ENCODE measurements around the gene FCAMR.

Gene FCAMR

DNA sequence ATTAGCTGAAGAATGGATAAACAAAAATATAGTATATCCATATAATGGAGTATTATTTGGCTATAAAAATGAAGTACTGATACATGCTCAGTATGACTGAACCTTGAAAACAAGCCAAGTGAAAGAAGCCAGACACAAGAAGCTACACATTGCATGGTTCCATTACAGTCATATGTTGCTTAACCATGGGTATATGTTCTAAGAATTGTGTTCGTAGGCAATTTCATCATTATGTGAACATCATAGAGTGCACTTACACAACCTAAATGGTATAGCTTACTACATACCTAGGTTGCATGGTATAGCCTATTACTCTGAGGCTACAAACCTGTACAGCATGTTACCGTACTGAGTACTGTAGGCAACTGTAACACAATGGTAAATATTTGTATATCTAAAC is 28.6 kb upstream of the FCAMR start:
- DNase-seq: no peak

DNA sequence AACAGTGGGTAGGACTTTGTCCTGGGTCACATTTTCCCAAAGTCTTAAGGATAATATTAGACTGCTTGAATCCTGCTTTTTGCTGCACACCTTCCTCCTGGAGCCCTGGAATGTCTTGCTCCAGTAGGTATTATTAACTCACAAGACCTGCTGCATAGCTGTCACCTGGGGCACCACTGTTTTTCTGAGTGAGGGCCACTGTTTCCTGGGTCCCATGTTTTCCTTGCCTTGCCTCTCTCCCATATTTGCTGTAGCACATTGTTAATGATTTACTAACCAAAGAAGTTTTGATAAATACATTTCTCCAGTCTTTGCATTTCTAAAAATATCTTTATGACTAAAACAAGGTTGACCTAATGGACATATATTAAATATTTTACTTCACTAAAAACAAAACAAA is 22.5 kb upstream of the FCAMR start:
- no peak for DNase-seq

DNA sequence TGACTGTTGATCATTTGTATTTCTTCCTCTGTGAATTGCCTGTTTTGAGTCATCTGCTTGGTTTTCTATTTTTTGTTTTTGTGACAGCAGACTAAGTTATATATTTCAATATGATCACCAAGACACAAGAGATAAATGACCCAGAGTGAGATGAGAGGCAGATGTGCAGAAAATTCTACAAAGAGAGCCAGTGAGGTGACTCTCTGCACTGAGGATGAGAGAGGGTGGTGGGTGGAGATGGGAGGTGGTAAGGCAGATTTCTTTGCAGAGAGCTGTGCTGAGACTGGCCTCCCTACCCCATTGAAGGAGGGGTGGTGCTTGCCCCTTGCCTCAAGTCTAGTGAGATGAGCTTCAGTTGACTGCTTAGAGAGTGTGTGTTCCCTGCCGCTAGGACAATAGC is 17.6 kb upstream of the FCAMR start:
- no peak for DNase-seq

DNA sequence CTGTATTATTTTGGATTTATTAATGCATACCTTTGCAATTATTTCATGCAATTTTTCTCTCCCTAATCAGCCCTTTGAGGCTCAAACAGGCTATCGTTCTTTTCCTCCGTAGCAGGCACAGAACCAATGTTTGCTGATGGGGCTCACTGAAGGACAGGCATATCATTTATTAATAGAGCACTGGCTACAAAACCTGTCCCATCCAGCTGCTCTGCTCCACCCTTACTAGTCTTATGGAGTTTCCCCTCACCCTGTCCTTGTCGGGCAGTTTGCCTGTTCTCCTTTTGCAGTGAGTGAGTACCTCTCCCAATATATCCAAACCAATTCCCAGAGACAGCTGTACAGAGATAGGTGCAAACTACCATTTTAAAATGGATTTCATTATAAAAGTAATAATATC is 16.6 kb upstream of the FCAMR start:
- DNase-seq: no peak

DNA sequence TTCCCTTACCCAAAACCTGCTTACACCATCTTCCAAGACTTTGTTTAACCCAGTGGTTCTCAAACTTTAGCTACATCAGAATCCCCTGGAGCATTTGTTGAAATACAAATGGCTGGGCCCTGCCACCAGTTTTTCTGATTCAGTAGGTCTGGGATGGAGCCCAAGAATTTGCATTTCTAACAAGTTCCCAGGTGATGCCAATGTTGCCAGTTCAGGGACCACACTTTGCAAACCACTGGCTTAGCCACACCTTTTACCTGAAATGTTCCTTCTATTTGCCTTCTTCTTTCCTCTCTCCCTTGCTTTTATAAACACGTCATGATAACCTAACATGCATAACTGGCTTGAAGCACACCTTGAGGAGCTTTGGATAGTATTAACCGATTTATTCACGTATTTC is 16.1 kb upstream of the FCAMR start:
- DNase-seq: no peak

DNA sequence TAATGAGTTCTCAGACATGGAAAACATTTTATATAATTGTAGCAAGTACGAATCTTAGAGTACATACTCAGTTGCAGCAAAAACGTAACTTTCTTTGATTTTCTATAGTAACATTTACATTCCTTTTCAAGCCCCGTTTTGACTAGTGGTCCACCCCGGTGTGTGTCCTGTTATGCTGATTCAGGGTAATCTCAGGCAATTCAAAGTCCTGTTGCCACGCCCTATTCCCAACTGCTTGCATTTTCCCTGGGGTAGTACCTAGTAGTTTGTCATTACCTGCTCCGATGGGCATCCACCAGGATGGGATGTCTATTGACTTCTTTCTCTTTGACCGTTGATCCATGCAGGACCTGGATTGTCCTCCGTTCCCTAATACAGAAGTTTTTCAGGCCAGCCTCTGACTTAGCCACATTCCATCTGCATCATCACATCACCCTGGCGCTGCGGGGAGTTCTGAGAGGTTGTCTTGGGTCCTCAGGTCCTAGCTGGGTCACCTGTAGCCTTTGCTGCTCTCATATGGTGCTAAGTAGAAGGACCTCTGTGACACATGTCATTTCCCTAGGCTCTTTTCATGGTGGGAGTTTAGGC is 15.0 kb upstream of the FCAMR start:
- no peak for DNase-seq

DNA sequence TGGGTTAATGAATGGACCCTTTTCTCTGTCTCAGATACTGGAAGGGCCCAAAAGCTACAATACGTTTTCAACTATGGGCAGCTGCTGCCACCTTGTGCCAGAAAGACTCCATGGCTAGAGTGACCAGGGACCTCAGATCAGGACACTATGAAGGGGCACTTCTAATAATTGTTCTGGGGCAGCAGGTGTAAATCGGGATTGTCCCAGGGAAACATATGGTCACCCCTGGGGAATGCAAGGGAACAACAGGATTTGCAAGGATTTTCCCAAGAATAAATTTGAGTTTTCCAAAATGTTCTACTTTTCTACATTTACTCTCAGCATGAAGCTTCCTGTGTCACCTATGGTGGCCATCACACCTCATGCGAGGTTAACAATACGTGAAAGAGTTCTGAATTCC is 12.0 kb upstream of the FCAMR start:
- DNase-seq: peak; percentile 50

DNA sequence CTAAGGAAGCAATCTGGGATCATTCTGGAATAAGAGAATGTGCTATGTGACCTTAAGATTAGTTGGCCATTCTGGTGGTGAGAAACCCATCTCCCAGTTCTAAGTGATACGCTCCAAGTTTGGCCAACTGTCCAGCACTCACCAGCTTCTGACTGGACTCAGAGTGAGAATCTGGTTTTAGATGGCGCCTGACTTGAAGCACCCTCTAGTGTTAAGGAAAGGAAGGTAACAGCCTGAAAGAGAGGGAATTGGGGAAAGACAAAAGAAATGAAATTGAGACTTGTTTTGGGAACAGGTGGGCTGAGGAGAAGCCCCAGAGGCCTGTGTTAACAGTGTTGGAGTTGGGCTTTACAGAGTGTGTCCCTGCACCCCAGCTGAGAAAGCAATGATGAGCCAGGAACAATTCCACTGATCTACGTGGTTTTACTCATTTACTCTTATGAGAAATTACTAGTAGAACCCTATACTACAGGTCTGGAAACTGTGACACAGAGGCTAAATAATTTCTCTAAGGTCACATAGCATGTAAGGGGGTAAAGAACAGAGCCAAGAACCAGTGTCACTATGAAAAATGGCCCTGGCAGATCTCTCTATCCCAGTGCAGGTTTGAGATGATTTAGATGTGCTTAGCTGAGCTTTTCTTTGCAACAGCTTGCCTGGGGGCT is 9.3 kb upstream of the FCAMR start:
- no peak for DNase-seq

DNA sequence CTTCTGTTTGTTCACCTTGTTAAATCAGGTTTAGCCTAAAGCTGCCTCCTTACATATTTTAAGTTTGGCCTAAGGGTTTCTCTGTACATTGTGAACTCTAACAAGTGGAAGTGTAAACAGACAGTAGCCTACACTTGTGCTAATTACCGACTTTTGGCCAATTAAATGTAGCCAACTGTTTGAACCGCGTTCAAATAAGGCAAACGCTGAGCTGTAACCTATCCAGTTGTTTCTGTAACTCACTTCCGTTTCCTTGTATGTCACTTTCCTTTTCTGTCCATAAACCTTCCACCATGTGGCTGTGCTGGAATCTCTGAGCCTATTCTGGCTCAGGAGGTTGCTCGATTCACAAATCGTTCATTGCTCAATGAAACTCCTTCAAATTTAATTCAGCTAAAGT is 8.0 kb upstream of the FCAMR start:
- DNase-seq: no peak

DNA sequence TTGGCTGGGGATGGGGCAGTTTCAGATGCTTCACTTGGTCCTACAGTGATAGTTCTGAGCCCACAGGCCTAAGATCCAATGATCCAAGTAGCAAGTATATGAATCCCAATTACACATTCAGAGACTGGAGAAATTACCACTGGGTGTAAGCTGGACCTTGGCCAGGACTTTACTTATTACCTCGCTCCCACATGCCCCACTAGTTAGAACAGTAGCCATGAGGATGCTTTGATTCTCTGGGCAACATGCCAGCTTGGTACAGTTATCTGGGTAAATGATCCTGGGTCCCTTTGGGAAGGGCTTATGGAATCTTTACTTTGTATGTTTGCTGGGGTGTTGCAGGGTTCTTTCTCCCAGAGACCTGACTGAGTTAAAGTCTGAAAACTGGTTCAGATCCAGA is 5.0 kb upstream of the FCAMR start:
- no peak for DNase-seq

DNA sequence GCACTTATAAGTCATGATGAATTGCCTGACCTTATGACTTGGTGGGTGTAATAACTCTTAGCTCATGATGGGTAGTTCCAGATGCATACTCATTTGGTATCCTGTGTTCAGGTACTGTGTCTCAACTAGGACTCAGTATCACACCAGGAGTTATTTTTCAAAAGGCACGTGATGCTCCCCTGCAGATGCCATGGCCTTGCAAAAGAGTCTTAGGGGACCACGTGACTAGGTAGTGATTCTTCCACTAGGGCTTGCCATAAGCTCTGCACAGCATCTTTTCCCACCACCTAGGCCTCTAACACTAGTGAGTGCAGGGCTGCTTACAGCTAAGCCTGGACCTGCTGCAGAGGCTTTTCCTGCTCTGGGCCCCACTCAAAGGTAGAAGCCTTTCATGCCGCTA is 3.9 kb upstream of the FCAMR start:
- DNase-seq: no peak

DNA sequence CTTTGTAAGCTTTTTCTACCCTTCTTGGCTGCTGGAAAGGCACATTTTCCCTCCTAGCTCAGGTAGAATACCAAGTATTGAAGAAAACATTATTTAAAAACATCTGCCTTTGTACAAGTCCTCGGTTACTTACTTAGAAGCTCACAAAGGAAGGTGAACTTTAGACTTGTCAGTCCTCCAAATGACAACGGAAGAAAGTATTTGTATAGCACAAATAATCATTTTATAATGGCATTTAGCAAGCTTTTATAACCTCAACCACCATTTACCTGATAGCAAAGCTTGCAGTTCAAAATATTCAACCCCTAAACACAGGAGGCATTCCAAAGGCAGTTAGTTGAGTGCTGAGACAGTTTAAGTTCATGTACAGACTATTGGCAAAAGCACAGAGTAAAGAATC is 2.5 kb upstream of the FCAMR start:
- no peak for DNase-seq

DNA sequence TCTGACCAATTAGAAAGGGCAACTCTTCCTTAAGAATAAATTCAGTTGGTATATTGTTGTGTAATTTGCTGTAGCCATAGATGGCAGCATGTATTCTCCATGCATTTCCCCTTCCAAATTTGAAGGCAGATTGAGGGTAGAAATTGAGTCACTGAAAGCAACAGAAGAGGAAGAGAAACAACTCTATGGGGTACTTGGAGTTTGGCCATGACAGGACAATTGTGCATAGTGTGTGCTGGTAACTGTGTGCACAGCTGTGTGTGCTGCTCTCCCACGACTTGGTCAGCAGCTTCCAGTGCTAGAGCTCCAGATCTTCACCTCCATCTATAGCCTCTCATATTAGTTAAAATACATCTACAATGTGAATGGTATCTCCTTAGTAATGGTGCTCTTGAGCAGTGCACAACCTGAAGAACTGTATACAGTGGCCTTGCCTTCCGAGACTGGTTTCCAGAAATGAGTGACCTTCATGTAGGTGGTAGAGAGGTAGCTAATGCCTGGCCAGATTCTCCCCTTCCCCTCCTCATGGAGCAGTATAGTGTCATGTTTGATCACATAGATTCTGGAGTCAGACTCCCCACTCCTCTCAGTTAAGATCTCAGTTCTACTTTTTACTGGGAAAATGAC is 882 bp upstream of the FCAMR start:
- DNase-seq: no peak

DNA sequence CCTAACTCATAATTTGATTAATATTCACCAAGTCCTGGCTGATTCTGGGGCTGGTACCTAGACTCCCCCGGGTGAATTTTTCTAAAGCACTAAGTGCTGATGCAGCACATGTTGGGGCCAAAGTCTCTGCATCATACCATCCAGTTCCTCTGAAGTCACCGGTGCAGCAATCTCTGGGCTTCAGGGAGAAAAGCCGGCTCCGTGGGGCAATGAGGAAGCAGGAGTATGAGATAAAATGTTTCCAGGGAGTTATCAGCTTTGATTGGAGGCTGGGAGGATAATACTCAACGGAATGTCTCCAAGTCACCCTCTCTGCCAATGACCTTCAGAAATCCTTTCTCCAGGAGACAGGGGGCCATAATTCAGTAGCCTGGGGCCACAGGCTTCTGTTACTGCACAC is 1.2 kb downstream of the FCAMR start:
- no peak for DNase-seq

DNA sequence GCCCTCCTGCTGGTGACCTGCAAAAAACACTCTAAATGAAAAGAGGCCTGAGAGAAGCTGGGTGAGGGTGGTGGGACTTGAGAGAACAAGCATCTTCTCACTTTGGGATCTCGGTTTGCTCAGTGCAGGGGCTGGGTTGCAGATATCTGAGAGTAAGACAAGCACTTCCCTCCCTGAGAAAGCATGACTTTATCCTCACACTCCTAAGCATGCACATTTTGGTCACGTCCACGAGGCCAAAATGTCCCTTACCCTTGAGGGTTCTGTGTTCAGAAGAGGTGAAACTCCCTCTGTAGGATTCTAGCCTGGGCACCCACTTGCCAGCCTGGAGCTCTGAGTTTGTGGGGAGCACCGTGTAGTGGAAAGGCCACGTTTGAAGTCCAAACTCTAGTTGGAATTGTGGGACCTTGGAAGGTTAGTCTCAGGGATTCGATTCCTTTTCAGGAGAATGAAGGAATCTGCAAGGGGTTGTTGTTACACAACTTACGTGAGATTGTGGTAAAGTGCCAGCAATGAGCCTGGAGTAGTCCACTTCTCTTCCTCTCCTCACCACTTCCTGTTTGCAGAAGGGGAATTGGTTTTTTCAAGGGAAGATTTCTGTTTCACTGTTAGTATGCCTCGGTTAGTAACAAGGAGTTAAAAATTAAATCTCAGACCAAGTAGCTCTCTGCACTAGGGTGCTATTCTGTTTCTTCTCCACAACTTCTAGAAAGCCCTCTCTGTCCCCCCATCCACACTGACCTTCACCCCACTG is 3.0 kb downstream of the FCAMR start:
- no peak for DNase-seq

DNA sequence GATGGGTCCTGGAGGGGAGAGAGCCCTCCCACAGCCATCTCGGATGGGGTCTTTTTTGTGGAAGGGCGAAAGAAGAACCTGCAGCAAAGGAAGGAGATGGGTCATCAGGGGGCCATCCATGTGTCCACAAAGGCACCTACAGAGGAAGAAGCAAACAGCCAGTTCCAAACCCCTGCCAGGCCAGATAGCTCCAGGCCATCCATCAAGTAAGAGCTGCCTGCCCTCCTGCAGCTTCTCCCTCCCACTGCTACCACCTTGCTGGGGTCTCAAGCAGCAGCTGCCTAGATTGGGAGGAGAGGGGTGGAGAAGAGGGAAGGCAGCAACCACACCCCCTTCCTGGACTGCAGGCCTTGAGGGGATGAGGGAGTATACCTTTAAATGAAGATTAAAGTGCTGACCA is 4.5 kb downstream of the FCAMR start:
- no peak for DNase-seq

DNA sequence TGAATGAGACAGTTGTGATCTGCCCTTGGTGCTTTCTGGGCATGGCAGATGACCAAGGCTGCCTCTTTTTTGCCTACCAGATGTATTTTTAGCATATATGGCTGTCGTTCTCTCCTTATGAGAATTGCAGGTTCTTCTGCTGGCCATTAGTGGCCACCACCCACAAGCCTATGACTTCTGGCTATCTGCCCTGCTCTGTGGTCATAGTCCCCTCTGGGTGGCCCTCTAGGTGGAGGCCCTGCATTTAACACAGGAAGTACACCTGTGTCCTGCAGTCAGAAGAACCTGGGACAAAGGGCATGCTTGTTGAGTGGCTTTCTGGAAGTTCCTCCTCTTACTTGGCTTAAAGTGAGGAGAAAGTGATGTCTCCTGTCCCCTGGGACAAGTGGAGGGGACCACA is 6.5 kb downstream of the FCAMR start:
- no peak for DNase-seq

DNA sequence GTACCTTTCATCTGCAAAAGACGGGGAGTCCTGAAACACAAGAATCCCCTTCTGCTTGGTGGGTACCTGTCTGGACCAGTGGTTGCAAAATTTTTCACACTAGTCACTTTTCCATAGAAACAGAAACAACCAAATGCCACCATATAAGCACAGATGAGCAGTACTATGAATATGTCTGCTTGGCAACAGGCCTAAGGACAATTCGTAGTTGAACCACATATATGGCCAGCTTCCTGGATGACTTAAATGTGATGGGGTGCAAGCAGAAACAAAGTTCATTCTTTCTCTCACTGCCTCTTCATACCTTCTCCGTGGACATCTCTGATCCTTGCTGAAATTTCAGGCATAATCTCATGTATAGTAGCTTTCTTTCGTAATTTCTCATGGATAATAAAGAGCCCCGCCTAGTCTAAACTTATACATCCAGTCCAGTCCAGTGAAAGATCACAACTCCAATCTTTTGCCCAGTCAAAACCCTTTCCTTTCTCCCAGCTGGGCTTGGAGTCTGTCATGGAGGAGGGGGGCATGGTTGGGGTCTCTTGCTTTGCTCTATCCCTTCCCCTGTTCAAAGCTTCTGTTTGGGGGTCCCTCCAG is 7.0 kb downstream of the FCAMR start:
- no peak for DNase-seq

DNA sequence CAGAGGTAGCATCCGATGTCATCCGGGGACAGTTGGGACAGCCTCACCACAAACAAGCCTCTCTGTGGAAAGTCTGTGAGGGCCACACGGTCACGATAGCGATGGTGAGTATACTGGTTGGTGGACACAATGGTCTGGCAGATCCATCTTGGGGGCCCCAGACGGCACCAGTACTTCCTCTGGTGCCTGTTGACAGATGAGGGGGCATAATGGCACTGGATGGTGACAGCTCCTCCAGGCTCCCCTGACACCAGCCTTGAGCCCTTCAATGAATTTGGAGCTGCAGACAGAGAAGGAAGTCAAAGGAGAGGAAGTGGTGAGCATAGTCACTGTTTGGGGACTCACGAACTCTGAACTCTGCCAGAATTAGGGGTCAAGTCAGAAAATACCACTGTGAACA is 8.0 kb downstream of the FCAMR start:
- no peak for DNase-seq

DNA sequence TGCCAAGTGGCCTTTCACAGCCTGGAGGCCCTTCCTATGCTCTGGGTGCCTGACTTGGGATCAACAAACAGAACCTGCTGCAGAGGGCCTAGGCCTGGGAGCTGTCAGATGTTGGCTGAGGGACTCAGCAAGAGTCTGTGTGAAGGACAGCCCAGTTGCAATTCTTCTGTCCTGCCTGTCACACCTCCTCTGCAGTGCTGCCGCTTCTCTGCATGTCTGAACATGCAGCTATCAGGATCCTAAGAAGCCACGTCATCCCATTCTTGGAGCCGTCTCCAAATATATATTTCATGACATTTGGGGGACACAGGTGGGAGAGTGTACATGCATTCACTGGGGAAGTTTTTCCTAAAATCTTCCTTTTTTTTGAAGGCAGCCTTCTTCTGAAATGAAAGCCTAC is 8.6 kb downstream of the FCAMR start:
- DNase-seq: no peak

DNA sequence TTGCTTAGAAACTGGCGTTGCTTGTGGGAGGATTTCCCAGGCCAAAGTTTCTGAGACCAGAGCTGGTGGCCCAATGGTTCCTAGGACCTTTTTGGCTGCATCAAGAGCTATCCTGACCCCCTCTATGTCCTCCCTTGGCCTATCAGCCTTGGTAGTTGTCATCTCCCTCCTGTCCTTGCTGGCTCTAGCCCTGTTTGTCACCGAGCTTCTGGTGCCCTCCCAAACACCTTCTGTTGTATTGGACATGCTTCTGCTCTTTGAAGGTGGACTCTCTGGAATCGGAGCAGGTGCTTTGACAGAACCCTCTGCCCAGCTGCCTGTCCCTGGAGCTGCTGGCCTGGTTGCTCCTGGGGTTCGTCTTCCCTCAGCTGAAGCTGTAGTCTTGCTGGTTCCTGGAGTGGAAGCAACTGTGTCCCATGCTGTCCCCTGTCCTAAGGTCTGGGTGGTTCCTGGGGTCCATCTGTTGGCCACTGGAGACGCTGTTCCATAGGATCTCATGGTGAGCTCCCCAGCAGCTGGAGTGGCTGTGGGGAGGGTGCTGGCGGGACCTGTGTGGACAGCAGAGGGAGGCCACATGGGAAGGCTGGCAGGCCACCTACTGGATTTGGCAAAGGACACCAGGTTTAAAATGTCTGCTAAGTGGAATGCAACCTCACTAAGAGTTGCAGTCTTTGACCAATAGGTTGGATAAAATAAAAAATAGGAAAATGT is 9.4 kb downstream of the FCAMR start:
- no peak for DNase-seq

DNA sequence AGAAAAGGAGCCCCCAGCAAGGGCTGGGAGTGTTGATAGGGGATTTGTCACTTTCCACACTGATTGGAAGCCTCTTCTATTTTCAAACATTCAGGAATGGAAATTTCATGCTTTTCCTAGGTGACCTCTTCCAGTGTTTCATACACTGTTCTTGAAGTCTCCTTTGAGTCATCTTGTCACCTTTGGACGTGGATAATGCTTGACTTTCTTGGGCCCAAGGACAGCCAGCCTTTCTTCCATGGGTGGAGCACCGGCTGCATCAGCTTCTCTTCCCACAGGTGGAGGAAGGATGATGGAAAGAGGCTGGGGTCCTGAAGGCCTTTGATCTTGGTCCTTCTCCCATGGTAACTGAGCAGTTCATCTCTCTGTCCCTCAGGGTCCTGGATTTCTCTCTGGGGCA is 12.1 kb downstream of the FCAMR start:
- DNase-seq: no peak

DNA sequence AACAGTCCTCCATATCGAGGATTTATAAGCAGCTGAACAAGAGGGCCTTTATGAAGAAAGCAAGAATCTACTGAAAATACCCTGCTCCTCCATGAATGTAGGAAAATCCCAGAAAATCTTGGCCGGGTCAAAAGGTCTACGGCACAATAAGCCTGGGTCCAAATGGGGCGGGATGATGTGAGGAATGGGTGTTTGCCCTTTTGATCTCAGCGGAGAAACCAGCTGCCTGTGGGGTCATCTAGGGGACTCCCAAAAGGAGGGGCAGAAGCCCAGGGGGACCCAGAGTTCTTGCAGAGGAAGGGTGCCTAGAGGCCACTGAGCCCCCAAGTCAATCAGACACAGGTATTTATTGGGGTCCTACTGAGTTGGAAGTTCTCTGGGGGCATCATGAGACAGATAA is 12.6 kb downstream of the FCAMR start:
- DNase-seq: no peak

All from effector CD4-positive, alpha-beta T cell (primary cell).